Breast epithelium (tissue), 4 donors: ENCODE measurements around the gene CEND1. TPM values are rescaled to one million over a fixed set of nuclear protein-coding genes. Genes with fewer than 3 reads are reported as not detected.

Source experiments
- DNase-seq, 2 donors: peaks; one replicate each; pipeline ENCODE4 v3.0.0-alpha.2; 2019; ENCODE audit warnings: low spot score in 2 of 2
- H3K27ac ChIP-seq, 2 donors: fragments of 200-600 bp; sonication (generic) in 1 of 2; one replicate each; pipeline ENCODE4 v1.5.1; 2016 to 2019; ENCODE audit warnings: mild to moderate bottlenecking in 1 of 2
- H3K27me3 ChIP-seq, 2 donors: fragments of 200-600 bp; sonication (generic) in 1 of 2; one replicate each; pipeline versions ENCODE4 v1.5.1 to v1.6.0; 2017 to 2019; ENCODE audit warnings: control low read depth in 1 of 2, mild to moderate bottlenecking in 1 of 2
- H3K36me3 ChIP-seq: fragments of 200-600 bp; one replicate; pipeline ENCODE4 v1.5.1; 2019
- H3K4me1 ChIP-seq, 2 donors: fragments of 200-600 bp; sonication (generic); one replicate each; pipeline ENCODE4 v1.5.1; 2016 to 2019; ENCODE audit warnings: control low read depth in 1 of 2
- H3K4me3 ChIP-seq, 3 donors: fragments of 200-600 bp; sonication (generic); 1 replicate in 2 of 3; 2 replicates in 1 of 3; pipeline ENCODE4 v1.5.1; 2016 to 2019; ENCODE audit warnings: mild to moderate bottlenecking in 3 of 3, moderate library complexity in 2 of 3
- H3K9me3 ChIP-seq, 2 donors: fragments of 200-600 bp; sonication (generic) in 1 of 2; one replicate each; pipeline ENCODE4 v1.5.1; 2016 to 2019; ENCODE audit warnings: control low read depth in 1 of 2
- CTCF ChIP-seq, 3 donors: fragments of 450-650 bp; IDR thresholded peaks; one replicate each; pipeline ENCODE4 v1.5.1; 2016 to 2017; ENCODE audit warnings: antibody characterized with exemption in 3 of 3, mild to moderate bottlenecking in 3 of 3, moderate library complexity in 3 of 3
- POLR2A ChIP-seq: fragments of 450-650 bp; IDR thresholded peaks from one replicate; pipeline ENCODE4 v1.6.1; 2016; ENCODE audit warnings: antibody characterized with exemption, mild to moderate bottlenecking, moderate library complexity
- POLR2AphosphoS5 ChIP-seq, 3 donors: sonication (generic); formaldehyde crosslinking; IDR thresholded peaks; one replicate each; pipeline ENCODE4 v1.6.1; 2017; ENCODE audit warnings: antibody characterized with exemption in 3 of 3
- intact Hi-C: fragments of 100-400 bp; cut with DNase I; formaldehyde crosslinking; loops from one replicate; pipeline ENCODE4 v1.15.1; 2023; ENCODE audit warnings: low total_unique reads
- total RNA-seq, 3 donors: library from RNA; depleted of rRNA; stranded (reverse); fragments of >200 nt; gene quantifications; one replicate each; pipeline ENCODE4 v1.1.0, GENCODE V29; 2016

The CEND1 gene
- total RNA-seq, 3 donors from 2014 or later, result not detected

GRCh38 chr11:813456-814096 lies 23.7 kb upstream of the CEND1 start:
- Histone ChIP-seq H3K4me1 (peaks cover 3 to 11% of the 10 kb centered on the region in 2 donors), H3K27ac (peak overlapping the region in 1 of 2 donors; percentile 34), H3K27me3 (no peaks in the 10 kb centered on the region), H3K36me3 (no peaks in the 10 kb centered on the region), H3K9me3 (no peaks in the 10 kb centered on the region), H3K4me3 (no peak overlapping the region)
- no peak for TF ChIP-seq POLR2A
- no peak for TF ChIP-seq POLR2AphosphoS5 (IDR thresholded peaks at IDR 0.05)
- no peak for TF ChIP-seq CTCF (IDR thresholded peaks at IDR 0.05)
- no peak for DNase-seq
- intact Hi-C loops, result no loop called here

DNA sequence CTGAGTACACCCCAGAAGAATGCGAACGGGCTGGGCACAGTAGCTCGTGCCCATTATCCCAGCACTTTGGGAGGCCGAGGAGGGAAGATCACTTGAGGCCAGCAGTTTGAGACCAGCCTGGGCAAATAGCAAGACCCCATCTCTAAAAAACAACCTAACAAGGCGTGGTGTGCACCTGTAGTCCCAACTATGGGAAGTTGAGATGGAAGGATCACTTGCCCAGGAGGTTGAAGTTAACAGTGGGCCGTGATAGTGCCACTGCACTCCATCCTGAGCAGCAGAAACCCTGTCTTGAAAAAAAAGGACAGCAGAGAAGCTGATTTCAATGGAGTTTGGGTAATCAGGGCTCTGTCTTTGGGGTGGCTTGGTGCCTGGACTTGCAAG lies 23.2 kb upstream of the CEND1 start:
- Histone ChIP-seq H3K9me3 (no peaks in the 10 kb centered on the region), H3K4me1 (peaks cover 0 to 11% of the 10 kb centered on the region in 2 donors), H3K36me3 (no peaks in the 10 kb centered on the region), H3K4me3 (no peak overlapping the region), H3K27ac (no peak overlapping the region), H3K27me3 (no peaks in the 10 kb centered on the region)
- DNase-seq, result no peak
- no peak for TF ChIP-seq POLR2AphosphoS5 (IDR thresholded peaks at IDR 0.05)
- no peak for TF ChIP-seq POLR2A
- no peak for TF ChIP-seq CTCF (IDR thresholded peaks at IDR 0.05)
- intact Hi-C loops, result no loop called here

DNA sequence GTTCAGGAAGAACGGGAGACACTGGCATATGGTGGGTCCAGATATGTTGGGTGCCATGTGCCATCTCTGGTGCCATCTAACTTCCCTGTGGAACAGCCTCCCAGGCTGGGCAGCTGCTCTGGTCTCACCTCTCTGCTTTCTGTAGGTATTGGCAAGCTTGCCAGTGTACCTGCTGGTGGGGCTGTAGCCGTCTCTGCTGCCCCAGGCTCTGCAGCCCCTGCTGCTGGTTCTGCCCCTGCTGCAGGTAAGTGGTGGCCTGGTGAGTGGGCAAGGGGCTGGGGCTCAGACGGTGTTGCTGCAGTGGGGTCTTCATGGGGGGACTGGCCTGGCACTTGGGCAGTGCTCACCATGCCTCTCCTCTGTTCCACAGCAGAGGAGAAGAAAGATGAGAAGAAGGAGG lies 22.5 kb upstream of the CEND1 start:
- DNase-seq, result no peak

GRCh38 chr11:811446-812245 lies 21.8 kb upstream of the CEND1 start:
- Histone ChIP-seq H3K9me3 (no peaks in the 10 kb centered on the region), H3K36me3 (no peaks in the 10 kb centered on the region), H3K4me3 (peak overlapping the region in 1 of 3 donors; percentile 98), H3K27me3 (no peaks in the 10 kb centered on the region), H3K4me1 (peaks cover 0 to 11% of the 10 kb centered on the region in 2 donors), H3K27ac (peak overlapping the region; percentile 56 to 97)
- intact Hi-C loops, result no loop called here
- TF ChIP-seq CTCF (IDR thresholded peaks at IDR 0.05) (no peak), POLR2A (no peak), POLR2AphosphoS5 (IDR thresholded peaks at IDR 0.05) (no peak)
- no peak for DNase-seq

More for the DNA sequence above, 22.5 kb upstream of the CEND1 start:
- H3K4me1 ChIP-seq, result peaks cover 0 to 11% of the 10 kb centered on the region in 2 donors
- intact Hi-C loops, result no loop called here
- H3K9me3 ChIP-seq, result no peaks in the 10 kb centered on the region
- H3K36me3 ChIP-seq, result no peaks in the 10 kb centered on the region
- TF ChIP-seq CTCF (IDR thresholded peaks at IDR 0.05) (no peak), POLR2A (no peak), POLR2AphosphoS5 (IDR thresholded peaks at IDR 0.05) (no peak)
- peak overlapping the region in 1 of 2 donors; percentile 56 for H3K27ac ChIP-seq
- H3K27me3 ChIP-seq, result no peaks in the 10 kb centered on the region
- peak overlapping the region in 1 of 3 donors; percentile 21 for H3K4me3 ChIP-seq

GRCh38 chr11:810040-810567 lies 20.2 kb upstream of the CEND1 start:
- peaks cover 0 to 11% of the 10 kb centered on the region in 2 donors for H3K4me1 ChIP-seq
- H3K27me3 ChIP-seq, result no peaks in the 10 kb centered on the region
- DNase-seq, result no peak
- peak overlapping the region; percentile 72 to 98 (median 96) for H3K4me3 ChIP-seq
- no peaks in the 10 kb centered on the region for H3K36me3 ChIP-seq
- H3K9me3 ChIP-seq, result no peaks in the 10 kb centered on the region
- intact Hi-C loops, result no loop called here
- H3K27ac ChIP-seq, result peak overlapping the region; percentile 97 to 99
- no peak for TF ChIP-seq POLR2A
